ENCODE measurements around the gene E2F2.
A peak's percentile ranks its signal among the peaks of the same experiment; 100 is the strongest.
"Not testable (repeated sequence)": the region's sequence is repeated elsewhere in the genome, so short reads cannot be mapped to it uniquely, and the experiment has no call there.

E2F2 gene

GRCh38 chr1:23545851-23546250, 14.8 kb upstream of the E2F2 start:
- no peak for DNase-seq (ENCODE audit: low read depth)

- DNase-seq (ENCODE audit: low read depth): peak; percentile 85
These were observed 13.7 kb upstream of the E2F2 start for GRCh38 chr1:23544444-23545389.

GRCh38 chr1:23543707-23544443, 12.8 kb upstream of the E2F2 start:
- DNase-seq (ENCODE audit: low read depth): peak; percentile 66

DNA sequence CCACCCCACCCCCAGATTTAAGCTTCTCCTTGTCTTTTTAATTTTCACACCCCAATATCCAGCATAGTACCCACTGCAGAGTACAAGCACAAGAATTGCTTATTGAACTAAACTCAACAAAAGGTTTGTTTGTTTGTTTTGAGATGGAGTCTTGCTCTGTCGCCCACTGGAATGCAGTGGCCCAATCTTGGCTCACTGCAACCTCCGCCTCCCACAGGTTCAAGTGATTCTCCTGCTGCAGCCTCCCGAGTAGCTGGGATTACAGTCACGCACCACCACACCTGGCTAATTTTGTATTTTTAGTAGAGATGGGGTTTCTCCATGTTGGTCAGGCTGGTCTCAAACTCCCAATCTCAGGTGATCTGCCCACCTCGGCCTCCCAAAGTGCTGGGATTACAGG, 11.9 kb upstream of the E2F2 start:
- not testable (repeated sequence) for DNase-seq (ENCODE audit: low read depth)

DNA sequence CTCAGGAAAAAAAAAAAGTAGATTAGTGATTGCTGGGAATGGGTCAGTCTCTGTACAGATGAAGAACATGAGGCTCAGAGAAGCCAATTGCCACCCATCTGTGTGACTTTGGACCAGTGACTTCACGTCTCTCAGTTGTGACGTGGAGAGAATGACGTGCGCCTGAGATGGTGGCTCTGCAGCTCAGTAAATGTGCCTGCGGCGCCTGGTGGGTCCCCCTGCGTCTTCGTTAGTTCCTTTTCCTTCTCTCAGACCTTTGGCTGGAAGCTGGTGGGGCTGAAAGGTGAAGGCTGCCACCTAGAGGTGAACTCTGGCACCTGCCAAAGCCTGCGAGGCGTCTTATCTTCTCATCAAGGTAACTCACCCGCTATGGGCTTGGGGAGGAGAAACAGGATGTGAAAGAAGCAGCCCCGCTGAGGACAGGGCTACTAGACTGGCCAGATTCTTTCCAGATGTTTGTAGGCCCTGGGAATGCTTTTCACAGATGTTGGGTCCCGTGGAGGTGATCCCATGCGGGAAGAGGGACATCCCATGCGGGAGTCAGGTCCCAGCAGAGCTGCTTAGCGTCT, 8.7 kb upstream of the E2F2 start:
- DNase-seq (ENCODE audit: low read depth): peak; percentile 94

DNA sequence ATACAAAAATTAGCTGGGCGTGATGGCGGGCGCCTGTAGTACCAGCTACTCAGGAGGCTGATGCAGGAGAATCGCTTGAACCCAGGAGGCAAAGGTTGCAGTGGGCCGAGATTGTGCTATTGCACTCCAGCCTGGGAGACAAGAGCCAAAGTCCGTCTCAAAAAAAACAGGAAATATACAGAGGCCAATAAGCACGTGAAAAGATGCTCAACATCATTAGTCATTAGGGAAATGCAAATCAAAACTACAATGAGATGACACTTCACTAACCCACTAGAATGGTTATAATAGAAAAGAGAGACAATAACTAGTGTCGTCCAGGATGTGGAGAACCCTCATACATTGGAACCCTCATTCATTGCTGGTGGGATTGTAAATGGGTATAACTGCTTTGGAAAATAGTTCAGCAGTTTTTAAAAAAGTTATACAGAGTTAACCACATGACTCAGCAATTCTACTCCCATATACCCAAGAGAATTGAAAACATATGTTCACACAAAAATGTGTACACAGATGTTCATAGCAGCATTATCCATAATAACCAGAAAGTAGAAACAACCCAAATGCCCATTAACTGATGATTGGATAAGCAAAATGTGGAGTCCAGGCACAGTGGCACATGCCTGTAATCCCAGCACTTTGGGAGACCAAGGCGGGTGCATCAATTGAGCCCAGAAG, 6.4 kb upstream of the E2F2 start:
- DNase-seq (ENCODE audit: low read depth): peak; percentile 37

- no peak for DNase-seq (ENCODE audit: low read depth)
These were observed 2.4 kb upstream of the E2F2 start for GRCh38 chr1:23533246-23534023.

DNA sequence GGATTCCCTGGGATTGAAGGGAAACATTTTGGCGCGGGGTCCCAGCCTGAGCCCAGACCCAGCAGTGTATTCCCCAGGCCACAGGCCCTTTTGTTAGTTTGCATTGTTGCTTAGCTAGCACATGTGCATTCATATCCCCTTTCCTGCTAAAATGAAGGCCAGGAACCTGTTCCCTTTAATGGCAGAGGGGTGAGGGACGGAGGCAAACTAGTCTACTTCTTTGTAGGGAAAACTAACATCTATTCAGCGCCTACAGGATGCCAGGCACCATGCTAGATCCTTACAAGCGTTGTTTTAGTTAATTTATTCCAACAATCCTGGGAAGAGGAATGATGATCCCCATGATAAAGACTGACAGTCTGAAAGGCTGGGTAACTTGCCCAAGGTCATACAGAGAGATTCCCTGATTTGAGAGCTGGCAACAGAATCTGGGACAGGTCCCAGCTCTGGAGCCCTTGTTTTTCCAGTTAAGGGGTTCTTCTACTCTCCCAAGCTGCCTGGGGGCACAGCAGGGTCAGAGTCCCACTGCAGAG, 595 bp upstream of the E2F2 start:
- DNase-seq (ENCODE audit: low read depth): no peak

GRCh38 chr1:23530087-23530746, 816 bp downstream of the E2F2 start:
- DNase-seq (ENCODE audit: low read depth): no peak

DNA sequence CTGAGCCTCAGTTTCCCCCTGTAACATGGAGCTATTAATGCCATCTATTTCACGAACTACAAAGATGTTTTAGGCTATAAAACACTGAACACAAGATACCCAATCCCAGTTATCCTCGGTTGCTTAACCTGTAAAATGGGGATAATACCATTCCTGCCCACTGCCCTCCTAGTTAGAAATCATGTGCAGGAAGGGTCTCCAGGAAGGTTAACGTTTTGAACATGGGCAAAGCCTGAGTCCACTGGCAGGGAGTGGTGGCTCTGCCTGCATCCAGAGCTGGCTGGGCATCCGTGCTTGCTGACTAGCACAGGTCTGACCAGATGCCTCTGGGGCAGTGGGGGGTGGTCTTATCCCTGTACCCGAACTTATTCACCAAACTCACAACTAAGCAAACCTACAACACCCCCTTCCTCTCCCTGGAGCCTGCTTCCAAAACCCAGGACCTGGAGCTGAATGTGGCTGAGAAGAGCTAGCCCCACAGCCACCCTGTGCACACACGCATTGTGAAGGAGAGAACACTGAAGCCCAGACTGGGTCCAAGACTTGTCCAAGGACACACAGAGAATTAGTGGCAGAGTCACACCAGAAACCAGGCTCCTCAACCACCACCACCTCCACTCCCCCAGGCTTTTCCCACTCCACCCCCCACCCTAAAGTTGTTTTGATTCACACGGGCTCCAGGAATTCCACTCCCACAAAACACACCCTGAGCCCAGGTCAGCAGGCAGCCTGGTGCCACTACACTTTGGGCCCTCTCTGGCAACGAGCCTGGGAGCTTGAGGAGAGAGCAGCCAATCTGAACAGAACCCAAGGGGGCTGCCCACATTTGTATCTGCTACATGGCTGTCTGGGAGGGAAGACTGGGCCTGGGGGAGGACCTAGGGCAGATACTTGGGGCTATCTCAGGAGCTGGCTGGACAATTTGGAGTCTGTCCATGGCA, 1.6 kb downstream of the E2F2 start:
- DNase-seq (ENCODE audit: low read depth): peak; percentile 27

DNA sequence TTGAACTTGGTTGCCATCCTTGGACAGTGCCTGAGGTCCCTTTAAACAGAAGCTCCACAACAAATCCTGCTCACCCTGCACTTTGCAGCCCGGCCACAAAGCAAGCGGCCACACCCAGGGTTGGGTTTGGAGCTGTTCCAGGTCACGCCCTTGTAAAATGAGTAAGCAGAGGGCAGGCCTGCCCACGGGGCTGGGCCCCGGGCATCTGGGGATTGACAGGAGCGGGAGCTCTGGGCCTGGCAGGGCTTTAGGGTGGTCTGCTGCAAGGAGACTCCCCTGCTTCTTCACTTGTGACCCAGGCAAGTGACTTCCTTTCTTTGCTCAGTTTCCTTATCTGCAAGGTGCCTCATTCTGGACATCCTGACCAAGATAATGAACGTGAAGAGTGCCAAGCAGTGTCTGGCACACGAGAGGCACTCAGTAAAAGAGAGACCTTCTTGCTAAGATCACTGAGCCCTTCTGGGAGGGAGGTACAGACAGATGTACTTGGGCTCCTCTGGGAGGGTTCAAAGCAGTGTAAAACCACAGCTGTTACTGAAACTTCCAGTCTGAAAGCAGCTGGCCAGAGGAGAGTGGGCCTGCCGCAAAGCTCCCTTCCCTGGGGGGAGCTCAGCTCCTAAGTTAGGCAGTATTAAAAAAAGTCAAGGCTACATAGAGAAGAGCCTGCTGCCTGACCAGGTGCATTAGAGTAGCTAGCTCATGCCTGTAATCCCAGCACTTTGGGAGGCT, 2.6 kb downstream of the E2F2 start:
- peak; percentile 91 for DNase-seq (ENCODE audit: low read depth)

- no peak for DNase-seq (ENCODE audit: low read depth)
These were observed 3.2 kb downstream of the E2F2 start for GRCh38 chr1:23527900-23528249.

GRCh38 chr1:23527366-23527765, 3.7 kb downstream of the E2F2 start:
- no peak for DNase-seq (ENCODE audit: low read depth)

DNA sequence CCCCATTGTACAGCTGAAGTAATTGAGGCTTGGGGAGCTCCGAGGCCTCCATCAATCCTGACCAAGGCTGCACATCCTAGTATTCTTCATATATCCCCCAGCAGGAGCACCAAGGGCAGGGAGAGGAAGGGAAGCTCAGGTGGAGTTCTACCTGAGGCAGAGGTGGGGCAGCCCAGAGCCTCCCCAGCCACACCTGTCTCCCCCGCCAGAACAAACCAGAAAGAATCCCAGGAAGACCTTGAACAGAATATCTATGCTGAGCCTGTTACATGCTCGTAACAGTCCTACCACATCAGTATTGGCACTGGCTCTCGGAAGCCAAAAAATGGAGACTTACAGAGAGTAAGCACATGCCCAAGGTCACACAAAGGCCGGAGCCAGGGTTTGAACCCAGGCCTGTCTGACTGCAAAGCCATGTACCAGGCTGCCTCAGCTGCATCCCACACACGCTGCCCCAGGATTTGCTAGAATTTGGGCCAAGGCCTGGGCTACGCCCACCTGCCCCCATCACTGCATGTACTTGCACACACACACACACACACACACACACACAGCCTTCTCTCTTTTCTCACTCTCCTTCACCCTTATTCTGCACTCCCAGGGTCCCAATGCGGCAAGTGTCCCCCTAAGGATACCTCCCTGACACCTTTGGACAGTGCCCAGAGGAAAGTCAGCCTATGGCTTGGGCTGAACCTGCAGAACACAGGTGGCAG, 4.5 kb downstream of the E2F2 start:
- DNase-seq (ENCODE audit: low read depth): no peak

DNA sequence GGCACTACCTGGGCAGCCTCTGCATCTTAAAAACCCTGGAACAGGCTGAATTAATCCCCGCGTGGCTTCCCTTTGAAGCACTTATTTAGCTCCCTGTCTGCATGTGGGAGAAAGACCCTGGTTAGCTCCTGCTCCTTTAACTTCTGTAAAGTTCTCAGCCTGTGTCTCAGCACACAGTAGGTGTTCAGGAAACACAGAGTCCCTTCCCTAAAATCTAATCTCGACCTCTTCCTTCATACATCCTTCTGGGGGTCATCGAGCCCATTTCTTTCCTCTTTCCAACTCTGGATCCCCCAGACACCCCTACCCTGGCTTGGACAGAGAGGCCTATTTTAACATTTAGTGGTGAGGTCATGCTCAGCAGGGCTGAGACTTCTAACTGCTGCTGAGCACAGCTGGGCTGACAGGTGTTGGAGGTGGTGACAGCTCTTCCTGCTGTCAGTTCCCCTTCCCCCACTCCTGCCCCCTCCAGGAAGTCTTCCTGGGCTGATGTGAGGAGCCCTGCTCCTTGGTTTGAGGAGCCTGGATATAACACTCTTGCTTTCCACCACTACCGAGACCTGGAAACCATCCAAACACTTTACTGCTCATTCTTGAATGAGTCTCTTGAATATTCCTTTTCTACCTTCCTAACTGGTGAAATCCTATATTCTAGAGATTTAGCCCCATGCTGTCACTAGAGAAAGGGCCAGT, 5.3 kb downstream of the E2F2 start:
- no peak for DNase-seq (ENCODE audit: low read depth)

DNA sequence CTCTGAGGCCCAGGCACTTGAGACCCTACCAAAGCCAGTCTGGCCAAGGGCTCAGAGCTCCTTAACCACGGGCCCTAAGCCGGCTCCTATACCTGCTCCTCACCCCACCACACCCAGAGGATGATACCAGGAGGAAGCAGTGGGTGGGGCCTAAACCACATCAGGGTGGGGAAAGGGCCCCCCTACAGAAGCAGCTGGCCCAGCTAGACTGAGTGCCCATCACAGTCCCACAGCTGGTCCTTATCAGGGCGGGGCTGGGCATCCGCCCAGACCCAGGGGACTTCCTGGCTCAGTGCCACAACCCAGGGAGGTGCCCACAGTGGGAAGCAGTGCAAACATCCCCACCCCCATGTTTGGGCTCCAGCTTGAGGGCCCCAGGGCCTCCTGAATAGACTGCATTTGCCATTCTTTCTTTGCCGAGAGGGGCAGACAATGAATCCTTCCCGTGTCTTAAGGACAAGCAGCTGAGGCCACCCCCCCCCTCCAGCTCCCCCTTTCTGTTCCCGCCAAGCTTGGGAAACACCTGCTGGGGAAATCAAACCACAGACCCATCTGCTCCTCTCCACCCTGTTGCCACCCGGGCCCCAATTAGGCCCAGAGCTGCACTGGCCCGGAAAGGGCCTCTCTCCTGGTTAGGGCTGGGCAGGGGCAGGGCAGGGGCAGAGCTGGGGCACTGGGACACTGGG, 6.2 kb downstream of the E2F2 start:
- no peak for DNase-seq (ENCODE audit: low read depth)

GRCh38 chr1:23524163-23524562, 6.9 kb downstream of the E2F2 start:
- DNase-seq (ENCODE audit: low read depth): no peak
